Thyroid gland (tissue), 4 donors: ENCODE data around the gene ARL8B. TPM values are rescaled to one million over a fixed set of nuclear protein-coding genes. Genes with fewer than 3 reads are reported as not detected.
"Not testable (repeated sequence)": the region's sequence is repeated elsewhere in the genome, so short reads cannot be mapped to it uniquely, and the experiment has no call there.

Source experiments
- DNase-seq, 2 donors: peaks; one replicate each; pipeline ENCODE4 v3.0.0-alpha.2; 2019
- H3K27ac ChIP-seq, 3 donors: fragments of 200-600 bp; sonication (generic); 1 replicate in 2 of 3; 2 replicates in 1 of 3; pipeline ENCODE4 v1.5.1; 2016 to 2019; ENCODE audit warnings: mild to moderate bottlenecking in 1 of 3, moderate library complexity in 1 of 3
- H3K27me3 ChIP-seq: fragments of 200-600 bp; sonication (generic); one replicate; pipeline ENCODE4 v1.5.1; 2019
- H3K36me3 ChIP-seq, 2 donors: fragments of 200-600 bp; sonication (generic); one replicate each; pipeline ENCODE4 v1.5.1; 2016 to 2019
- H3K4me1 ChIP-seq, 2 donors: fragments of 200-600 bp; sonication (generic); one replicate each; pipeline ENCODE4 v1.5.1; 2017 to 2019
- H3K4me3 ChIP-seq, 3 donors: fragments of 200-600 bp; sonication (generic); replicated peaks in 1 of 3; 1 replicate in 2 of 3; 2 replicates in 1 of 3; pipeline ENCODE4 v1.5.1; 2016; ENCODE audit warnings: mild to moderate bottlenecking in 1 of 3
- H3K9me3 ChIP-seq: fragments of 200-600 bp; sonication (generic); one replicate; pipeline ENCODE4 v1.5.1; 2017
- POLR2A ChIP-seq, 2 donors: fragments of 450-650 bp; IDR thresholded peaks; one replicate each; pipeline ENCODE4 v1.6.1; 2017; ENCODE audit warnings: antibody characterized with exemption in 2 of 2, mild to moderate bottlenecking in 2 of 2, moderate library complexity in 1 of 2
- WGBS, 2 donors: methylation state at CpG; one replicate each; pipeline ENCODE4 v1.1.5; 2017; 5-methylcytosine and 5-hydroxymethylcytosine counted together
- intact Hi-C: fragments of 100-400 bp; cut with DNase I; formaldehyde crosslinking; loops from one replicate; pipeline ENCODE4 v1.15.1; 2023
- total RNA-seq, 4 donors: library from RNA; depleted of rRNA; stranded (reverse); fragments of >200 nt; gene quantifications; one replicate each; pipeline ENCODE4 v1.2.3, GENCODE V29; 2016
- TF ChIP-seq, protein P1 (sequence below), 6 experiments: fragments of 200-600 bp in 3 of 6; fragments of 450-650 bp in 3 of 6; sonication (generic) in 3 of 6; IDR thresholded peaks; one replicate each; pipeline ENCODE4 v1.5.1; 2016 to 2019; ENCODE audit warnings: antibody characterized with exemption in 6 of 6, mild to moderate bottlenecking in 2 of 6, inconsistent platforms in 1 of 6, moderate library complexity in 1 of 6

ARL8B gene
- total RNA-seq, 4 donors from 2014 or later, result 51.2 to 75.9 (median 65.3) TPM

DNA sequence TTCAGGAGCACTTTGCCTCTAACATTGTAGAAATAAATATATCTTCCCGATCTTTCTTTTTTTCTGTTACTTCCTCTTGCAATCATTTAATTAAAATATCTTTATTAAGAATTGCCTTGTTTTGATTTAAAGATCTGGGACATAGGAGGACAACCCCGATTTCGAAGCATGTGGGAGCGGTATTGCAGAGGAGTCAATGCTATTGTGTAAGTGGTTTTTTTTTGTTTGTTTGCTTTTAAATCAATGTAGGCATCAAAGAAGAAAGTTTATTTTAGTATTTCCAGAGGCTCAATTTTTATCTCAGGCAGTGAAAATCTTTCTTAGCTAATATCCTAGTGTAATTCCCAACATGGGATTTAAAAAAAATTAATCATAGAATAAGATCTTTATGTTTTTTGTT, 49.9 kb downstream of the ARL8B start:
- TF ChIP-seq, protein P1, sequence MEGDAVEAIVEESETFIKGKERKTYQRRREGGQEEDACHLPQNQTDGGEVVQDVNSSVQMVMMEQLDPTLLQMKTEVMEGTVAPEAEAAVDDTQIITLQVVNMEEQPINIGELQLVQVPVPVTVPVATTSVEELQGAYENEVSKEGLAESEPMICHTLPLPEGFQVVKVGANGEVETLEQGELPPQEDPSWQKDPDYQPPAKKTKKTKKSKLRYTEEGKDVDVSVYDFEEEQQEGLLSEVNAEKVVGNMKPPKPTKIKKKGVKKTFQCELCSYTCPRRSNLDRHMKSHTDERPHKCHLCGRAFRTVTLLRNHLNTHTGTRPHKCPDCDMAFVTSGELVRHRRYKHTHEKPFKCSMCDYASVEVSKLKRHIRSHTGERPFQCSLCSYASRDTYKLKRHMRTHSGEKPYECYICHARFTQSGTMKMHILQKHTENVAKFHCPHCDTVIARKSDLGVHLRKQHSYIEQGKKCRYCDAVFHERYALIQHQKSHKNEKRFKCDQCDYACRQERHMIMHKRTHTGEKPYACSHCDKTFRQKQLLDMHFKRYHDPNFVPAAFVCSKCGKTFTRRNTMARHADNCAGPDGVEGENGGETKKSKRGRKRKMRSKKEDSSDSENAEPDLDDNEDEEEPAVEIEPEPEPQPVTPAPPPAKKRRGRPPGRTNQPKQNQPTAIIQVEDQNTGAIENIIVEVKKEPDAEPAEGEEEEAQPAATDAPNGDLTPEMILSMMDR (IDR thresholded peaks at IDR 0.05), result no peak
- TF ChIP-seq POLR2A (IDR thresholded peaks at IDR 0.05), result no peak
- H3K4me1 ChIP-seq, result peaks cover 4 to 7% of the 10 kb centered on the region in 2 donors
- no peaks in the 10 kb centered on the region for H3K9me3 ChIP-seq
- intact Hi-C loops, result no loop called here
- H3K4me3 ChIP-seq, result no peak overlapping the region
- no peaks in the 10 kb centered on the region for H3K27me3 ChIP-seq
- 95% methylated on average over 4 of the region's 4 CpGs for WGBS, 2 donors
- H3K27ac ChIP-seq, result no peak overlapping the region
- DNase-seq, result no peak
- peaks cover 29 to 38% of the 10 kb centered on the region in 2 donors for H3K36me3 ChIP-seq

DNA sequence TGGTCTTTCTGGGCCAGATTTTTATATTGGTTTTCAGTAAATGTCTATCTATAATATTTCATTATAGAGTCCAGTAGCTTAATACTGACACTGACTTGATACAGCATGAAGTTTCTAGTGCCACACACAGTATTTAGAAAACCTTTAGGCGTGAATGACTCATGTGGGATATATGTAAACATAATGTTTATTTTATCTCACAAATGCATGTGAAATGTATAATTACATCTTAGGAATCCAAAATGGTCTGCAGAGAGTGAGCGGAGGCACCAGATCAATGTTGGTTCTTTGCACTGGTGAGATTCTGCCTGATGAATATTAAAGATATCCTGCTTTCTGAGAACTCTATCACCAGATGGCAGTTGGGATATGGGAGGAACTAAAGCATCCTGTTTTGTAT, 56.9 kb downstream of the ARL8B start:
- H3K27me3 ChIP-seq, intact Hi-C loops, H3K27ac ChIP-seq, DNase-seq, H3K4me3 ChIP-seq, H3K9me3 ChIP-seq, H3K4me1 ChIP-seq: not testable (repeated sequence)
- H3K36me3 ChIP-seq, result peaks cover 27 to 32% of the 10 kb centered on the region in 2 donors
- WGBS, 2 donors, result 96 to 100% methylated on average over 2 of the region's 2 CpGs

DNA sequence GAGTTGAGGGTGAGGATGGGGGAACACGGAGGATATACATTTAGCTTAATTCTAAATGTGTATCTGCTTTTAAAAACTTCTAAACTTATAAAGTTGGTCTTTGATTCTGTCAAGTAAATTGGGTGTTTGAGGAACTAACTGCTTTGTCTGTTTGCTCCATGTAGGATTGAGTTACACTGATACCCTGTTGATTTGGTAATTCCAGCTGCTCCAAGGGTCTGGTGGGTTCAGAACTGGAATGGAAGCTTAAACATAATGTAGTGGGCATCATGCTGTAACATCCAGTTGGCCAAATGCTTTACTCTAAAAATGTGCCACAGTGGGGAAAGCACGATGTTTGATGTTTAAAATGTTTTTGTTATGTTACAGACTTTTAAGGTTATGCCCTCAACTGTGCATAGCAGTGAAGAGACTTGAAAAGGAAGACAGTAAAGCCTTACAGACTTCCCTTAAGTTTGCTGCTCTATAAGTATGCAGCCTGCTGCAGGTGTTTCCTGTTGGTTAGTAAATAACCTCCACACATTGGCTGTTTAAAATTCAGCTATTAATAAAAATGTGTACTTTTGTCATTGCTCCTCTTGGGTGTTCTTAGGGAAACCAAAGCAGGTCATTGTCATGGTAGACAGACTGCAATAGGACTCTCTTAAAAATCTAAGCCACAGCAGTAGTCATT, 59.5 kb downstream of the ARL8B start:
- Histone ChIP-seq H3K4me1 (peaks cover 3 to 13% of the 10 kb centered on the region in 2 donors), H3K36me3 (peaks cover 15 to 19% of the 10 kb centered on the region in 2 donors), H3K4me3 (no peak overlapping the region), H3K27ac (no peak overlapping the region), H3K27me3 (no peaks in the 10 kb centered on the region), H3K9me3 (no peaks in the 10 kb centered on the region)
- no peak for DNase-seq
- TF ChIP-seq POLR2A (IDR thresholded peaks at IDR 0.05), result no peak
- TF ChIP-seq, protein P1 (IDR thresholded peaks at IDR 0.05), result no peak
- intact Hi-C loops, result no loop called here
- WGBS, 2 donors, result 85 to 88% methylated on average over 2 of the region's 2 CpGs

DNA sequence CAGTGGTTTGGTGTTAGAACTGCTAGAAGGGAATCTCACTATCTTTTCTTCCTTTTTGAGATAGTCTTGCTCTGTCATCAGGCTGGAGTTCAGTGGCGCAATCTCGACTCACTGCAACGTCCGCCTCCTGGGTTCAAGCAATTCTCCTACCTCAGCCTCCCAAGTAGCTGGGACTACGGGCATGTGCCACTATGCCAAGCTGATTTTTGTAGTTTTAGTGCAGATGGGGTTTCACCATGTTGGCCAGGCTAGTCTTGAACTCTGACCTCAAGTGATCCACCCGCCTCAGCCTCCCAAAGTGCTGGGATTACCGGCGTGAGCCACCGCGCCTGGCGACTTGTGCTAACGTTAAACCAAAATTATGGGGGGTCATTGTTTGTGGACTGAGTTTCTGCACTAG, 61.6 kb downstream of the ARL8B start:
- DNase-seq, intact Hi-C loops, H3K4me3 ChIP-seq, H3K9me3 ChIP-seq, H3K27ac ChIP-seq, H3K27me3 ChIP-seq: not testable (repeated sequence)
- H3K4me1 ChIP-seq, result peaks cover 4 to 15% of the 10 kb centered on the region in 2 donors
- peaks cover 5 to 13% of the 10 kb centered on the region in 2 donors for H3K36me3 ChIP-seq
- 98% methylated on average over 12 of the region's 12 CpGs for WGBS, 2 donors

DNA sequence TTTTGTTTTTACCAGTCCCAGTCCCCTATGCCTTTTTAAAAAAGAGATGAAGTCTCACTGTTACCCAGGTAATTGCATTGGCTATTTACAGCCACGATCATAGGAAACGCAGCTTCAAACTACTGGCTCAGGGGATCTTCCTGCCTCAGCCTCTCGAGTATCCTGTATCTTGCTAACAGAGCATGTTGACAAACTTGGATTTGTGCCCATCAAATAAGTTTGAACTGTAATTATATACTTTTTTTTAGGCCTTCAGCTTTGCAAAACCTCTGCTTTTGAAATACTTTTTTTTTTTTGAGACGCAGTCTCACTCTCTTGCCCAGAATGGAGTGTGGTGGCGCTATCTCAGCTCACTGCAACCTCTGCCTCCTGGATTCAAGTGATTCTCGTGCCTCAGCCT, 62.4 kb downstream of the ARL8B start:
- intact Hi-C loops, result no loop called here
- H3K9me3 ChIP-seq, result no peaks in the 10 kb centered on the region
- H3K27me3 ChIP-seq, result no peaks in the 10 kb centered on the region

More for the DNA sequence above, 62.4 kb downstream of the ARL8B start:
- WGBS, 2 donors, result 75 to 81% methylated on average over 6 of the region's 6 CpGs
- TF ChIP-seq, protein P1 (IDR thresholded peaks at IDR 0.05), result no peak
- no peak for TF ChIP-seq POLR2A (IDR thresholded peaks at IDR 0.05)
- H3K4me1 ChIP-seq, result peaks cover 11 to 23% of the 10 kb centered on the region in 2 donors
- no peak overlapping the region for H3K4me3 ChIP-seq
- DNase-seq, result no peak
- peaks cover 0 to 9% of the 10 kb centered on the region in 2 donors for H3K36me3 ChIP-seq
- H3K27ac ChIP-seq, result no peak overlapping the region
